Activated T-cell treated with anti-CD3 and anti-CD28 coated beads for 48 hours (primary cell): ENCODE data around the gene AGRP.
"Not testable (repeated sequence)": the region's sequence is repeated elsewhere in the genome, so short reads cannot be mapped to it uniquely, and the experiment has no call there.

Experiments used
- DNase-seq: peaks from one replicate; pipeline ENCODE4 v3.0.0-alpha.2; 2020; ENCODE audit warnings: low read depth

AGRP gene

GRCh38 chr16:67483150-67483549 is at the start of gene AGRP:
AGRP (minus strand) TSS chr16:67483547; CDS start chr16:67483398, 149 bp downstream.
- no peak for DNase-seq

DNA sequence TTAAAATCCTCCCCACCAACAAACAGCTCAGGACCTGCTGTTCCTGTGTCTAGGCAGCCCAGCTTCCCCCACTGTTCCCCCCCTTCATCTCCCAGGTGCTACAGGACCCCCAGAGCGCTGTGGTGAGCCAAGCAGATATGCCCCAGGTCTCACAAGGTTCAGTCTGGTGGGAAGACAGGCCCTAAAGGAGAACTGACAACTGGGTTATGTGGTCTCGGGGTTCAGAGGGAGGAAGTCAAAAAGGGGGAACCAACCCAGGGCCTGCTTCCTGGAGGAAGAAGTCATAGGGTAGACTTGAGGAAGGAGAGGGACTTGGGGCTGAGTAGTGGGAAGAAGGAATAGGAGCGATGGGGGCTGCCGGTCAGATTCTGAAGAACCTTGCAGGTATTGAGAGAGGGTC is 47.9 kb upstream of the AGRP start:
- DNase-seq: no peak

GRCh38 chr16:67530013-67530939 is 46.9 kb upstream of the AGRP start:
- no peak for DNase-seq

DNA sequence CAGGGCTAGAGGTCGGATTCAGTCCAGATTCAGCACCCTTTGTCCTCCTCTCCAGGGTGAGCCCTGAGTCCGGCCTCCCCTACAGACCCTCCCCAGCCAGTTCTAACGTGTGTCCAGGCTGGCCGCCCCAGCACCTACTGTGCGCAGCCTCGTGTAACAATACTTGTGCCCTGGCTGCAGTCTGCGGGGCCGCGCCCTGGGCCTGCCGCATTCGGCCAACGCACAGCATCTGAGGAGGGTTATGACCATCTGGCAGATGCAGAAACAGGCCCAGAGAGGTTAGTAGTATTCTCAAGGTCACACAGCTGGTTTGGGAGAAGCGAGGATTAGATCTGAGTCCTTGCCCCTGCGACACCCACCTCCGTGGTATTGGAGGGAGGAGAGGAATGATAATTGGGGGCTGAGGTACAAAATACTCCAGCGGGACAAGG is 46.2 kb upstream of the AGRP start:
- DNase-seq: no peak

DNA sequence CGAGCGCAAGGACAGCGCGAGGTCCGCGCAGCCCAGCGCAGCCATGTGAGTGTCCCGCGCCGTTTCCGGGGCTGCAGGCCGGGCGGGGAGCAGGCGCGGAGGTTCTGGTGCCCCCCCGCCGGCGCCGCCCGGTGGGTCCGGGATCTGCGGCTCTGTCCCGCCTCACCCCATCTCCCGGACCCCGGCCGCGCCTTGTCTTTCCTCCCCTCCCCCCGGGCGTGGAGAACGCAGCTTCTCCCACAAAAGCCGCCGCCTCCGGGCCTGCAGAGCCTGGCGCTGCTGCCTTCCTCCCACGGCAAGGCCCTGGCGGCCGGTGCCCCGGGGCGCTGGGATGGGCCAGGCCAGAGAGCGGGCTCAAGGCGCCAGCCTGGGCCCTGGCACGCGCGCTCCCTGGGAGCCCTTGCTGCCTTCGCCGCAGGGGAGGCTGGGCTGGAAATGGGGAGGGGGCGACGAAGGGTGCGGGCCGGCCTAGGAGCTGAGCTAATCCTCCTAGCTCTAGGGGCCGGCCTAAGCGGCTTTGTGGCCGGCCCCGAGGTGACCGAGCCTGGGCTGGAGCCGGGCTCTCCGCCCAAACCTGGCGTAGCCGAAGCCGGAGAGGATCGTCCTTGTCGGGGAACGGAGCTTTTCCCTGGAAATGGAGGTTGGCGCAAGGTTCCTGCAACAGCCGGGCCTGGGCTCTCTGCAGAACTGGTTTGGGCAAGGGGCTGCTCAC is 45.7 kb upstream of the AGRP start:
- no peak for DNase-seq

- peak; percentile 48 for DNase-seq
Observed at GRCh38 chr16:67528222-67528869, 45.0 kb upstream of the AGRP start, which contains the start of gene RIPOR1. RIPOR1 (plus strand) TSS chr16:67528829; CDS start chr16:67538447, 9,618 bp downstream.

GRCh38 chr16:67526149-67526791 is 42.9 kb upstream of the AGRP start:
- no peak for DNase-seq

DNA sequence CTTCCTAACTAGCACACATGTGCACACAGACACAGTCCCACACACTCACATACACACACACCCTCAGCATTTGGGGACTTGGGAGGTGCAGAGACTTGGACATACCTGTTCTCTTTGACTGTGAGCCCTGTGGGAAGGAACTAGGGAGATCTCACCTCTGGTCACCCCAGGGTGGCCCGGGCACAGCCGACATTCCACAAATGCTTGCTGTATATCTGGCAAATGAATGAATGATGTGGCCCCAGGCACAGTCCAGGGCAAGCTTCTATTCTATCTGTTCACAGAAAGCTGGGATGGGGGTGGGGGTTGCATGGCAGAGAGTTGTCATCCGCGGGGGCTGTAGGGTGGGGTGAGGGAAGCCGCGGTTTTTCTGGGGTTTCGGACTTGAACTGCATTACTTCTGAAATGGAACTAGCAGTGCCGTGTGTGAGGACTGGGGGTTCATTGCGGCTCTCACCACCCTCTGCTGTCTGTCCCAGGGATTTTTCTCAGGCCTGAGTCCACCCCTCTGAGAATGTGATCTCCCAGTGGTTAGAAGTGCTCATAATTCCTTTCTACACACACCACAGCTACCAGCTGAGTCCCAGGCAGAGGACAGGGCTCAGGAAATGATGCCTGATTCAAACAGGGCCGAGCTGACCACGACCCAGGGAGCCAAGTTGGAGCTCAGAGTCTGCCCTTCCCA is 42.0 kb upstream of the AGRP start:
- no peak for DNase-seq

DNA sequence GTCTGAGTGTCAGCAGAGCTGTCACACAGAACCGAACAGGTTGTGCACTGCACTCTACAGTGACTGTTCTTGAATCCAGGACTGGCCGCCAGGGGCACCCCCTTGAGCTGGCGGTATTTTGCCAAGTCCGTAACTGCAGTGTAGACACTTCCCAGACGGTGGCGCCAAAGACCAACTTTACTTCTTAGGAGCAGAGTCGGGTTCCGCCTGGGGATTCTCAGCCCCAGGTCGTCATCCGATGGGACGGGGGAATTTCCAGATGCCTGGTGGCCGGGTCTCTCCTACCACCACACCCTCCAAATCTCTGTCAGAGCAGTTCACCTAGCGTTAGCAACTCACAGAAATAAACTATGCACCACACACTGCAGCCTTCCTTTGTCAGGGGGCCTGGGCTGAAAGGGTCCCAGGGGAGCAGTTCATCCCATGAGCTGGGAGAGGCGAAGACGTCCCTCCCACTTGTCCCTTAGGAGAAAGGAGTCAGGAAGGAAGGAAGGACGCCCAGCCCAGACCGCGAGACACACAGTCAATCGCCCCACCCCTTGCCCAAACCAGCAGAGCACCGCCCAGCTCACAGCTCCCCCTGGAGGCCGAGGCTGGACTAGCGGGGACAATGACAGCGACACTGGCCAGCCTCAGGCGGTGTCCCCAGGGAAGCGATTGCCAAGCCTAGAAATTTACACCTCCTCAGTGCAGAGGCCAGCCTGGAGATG is 37.9 kb upstream of the AGRP start:
- peak; percentile 94 for DNase-seq

- DNase-seq: no peak
Observed at GRCh38 chr16:67519242-67519641, 35.9 kb upstream of the AGRP start.

GRCh38 chr16:67518676-67519075 is 35.3 kb upstream of the AGRP start:
- DNase-seq: no peak

GRCh38 chr16:67517661-67518423 is 34.5 kb upstream of the AGRP start:
- no peak for DNase-seq

- DNase-seq: no peak
Observed at GRCh38 chr16:67517155-67517445, 33.8 kb upstream of the AGRP start.

GRCh38 chr16:67516296-67517154 is 33.2 kb upstream of the AGRP start:
- DNase-seq: no peak

GRCh38 chr16:67514382-67514828 is 31.1 kb upstream of the AGRP start:
- peak; percentile 69 for DNase-seq

DNA sequence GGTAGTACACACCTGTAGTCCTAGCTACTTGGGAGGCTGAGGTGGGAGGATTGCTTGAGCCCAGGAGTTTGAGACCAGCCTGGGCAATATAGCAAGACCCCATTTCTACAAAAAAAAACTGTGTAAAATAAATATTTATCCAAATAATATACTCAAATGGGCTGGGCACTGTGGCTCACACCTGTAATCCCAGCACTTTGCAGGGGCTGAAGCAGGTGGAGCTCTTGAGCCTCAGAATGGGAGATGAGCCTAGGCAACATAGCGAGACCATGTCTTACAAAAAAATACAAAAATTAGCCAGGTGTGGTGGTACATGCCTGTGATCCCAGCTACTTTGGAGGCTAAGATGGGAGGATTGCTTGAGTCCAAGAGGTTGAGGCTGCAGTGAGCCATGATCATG is 30.5 kb upstream of the AGRP start:
- DNase-seq: not testable (repeated sequence)

GRCh38 chr16:67509016-67509415 is 25.7 kb upstream of the AGRP start:
- no peak for DNase-seq

DNA sequence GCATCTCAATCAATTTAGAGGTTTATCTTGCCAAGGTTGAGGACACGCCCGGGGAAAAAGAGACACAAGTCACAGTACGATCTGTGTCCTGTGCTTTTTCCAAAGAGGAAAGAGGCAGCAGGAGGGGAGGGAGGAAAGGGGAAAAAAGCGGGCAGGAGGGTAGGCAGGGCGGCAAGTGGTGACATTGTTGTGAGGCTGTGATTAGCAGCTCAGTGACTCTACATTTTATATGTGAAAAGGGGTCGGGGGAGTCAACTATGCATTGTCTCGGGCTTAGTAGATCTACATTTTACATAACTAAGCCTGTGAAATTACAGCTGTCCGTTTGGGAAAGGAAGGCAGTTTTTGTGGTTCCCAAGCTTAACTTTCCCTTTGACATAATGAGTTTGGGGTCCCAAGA is 23.1 kb upstream of the AGRP start:
- no peak for DNase-seq
